IMR-90 (cell line): ENCODE data around the gene TEX13D. TPM values are rescaled to one million over a fixed set of nuclear protein-coding genes. Genes with fewer than 3 reads are reported as not detected.

Experiments used
- ATAC-seq: fragments of 200-7000 bp; cut with Tn5 transposase; 2 replicates; pipeline ENCODE4 v1.9.1; 2020; ENCODE audit warnings: low read depth, mild to moderate bottlenecking, moderate library complexity
- BruUV-seq: library from RNA; stranded (reverse); fragments of 400-500 nt; replicated peaks from 2 replicates; lab custom pipeline; 2021; lab: Mats Ljungman, UMichigan
- CTCF ChIA-PET: fragments of 300-600 bp; formaldehyde crosslinking; extraction: SDS; loops from one replicate; lab custom pipeline; 2021; ENCODE audit warnings: antibody characterized with exemption; lab: Yijun Ruan, JAX
- POLR2A ChIA-PET: fragments of 300-600 bp; sonication (Branson Sonifier 250); formaldehyde crosslinking; loops from one replicate; lab custom pipeline; 2022; ENCODE audit warnings: antibody characterized with exemption; ENCODE audit not compliant: unreplicated experiment; lab: Charles Lee
- DNase-seq: peaks from one replicate; pipeline ENCODE4 v3.0.0; 2013
- H2AFZ ChIP-seq: replicated peaks from 2 replicates; pipeline ENCODE3; 2013; ENCODE audit warnings: low read length, mild to moderate bottlenecking; ENCODE audit not compliant: poor library complexity
- H2AK5ac ChIP-seq: 2 replicates; pipeline ENCODE4 v1.6.1; 2013; ENCODE audit warnings: low read depth, low read length, inconsistent platforms
- H2AK9ac ChIP-seq: replicated peaks from 2 replicates; pipeline ENCODE3; 2013; ENCODE audit warnings: mild to moderate bottlenecking, low read depth, low read length, moderate library complexity; ENCODE audit not compliant: poor library complexity
- H2BK120ac ChIP-seq: 2 replicates; pipeline ENCODE4 v1.6.1; 2013; ENCODE audit warnings: low read depth, low read length, inconsistent platforms
- H2BK15ac ChIP-seq: 3 replicates; pipeline ENCODE4 v1.6.1; 2013; ENCODE audit warnings: low read depth, low read length, inconsistent platforms
- H2BK20ac ChIP-seq: 2 replicates; pipeline ENCODE4 v1.6.1; 2013; ENCODE audit warnings: low read depth, mild to moderate bottlenecking, inconsistent platforms, low read length, moderate library complexity
- H2BK5ac ChIP-seq: 2 replicates; pipeline ENCODE4 v1.6.1; 2013; ENCODE audit warnings: mild to moderate bottlenecking, low read depth, low read length, inconsistent platforms; ENCODE audit not compliant: poor library complexity, severe bottlenecking
- H3K14ac ChIP-seq: replicated peaks from 2 replicates; pipeline ENCODE4 v1.6.1; 2013; ENCODE audit warnings: low read depth, low read length, inconsistent platforms
- H3K18ac ChIP-seq: 2 replicates; pipeline ENCODE4 v1.6.1; 2013; ENCODE audit warnings: low read depth, low read length, control low read depth
- H3K23ac ChIP-seq: 2 replicates; pipeline ENCODE4 v1.6.1; 2013; ENCODE audit warnings: low read depth, low read length, inconsistent platforms
- H3K27ac ChIP-seq: 2 replicates; pipeline ENCODE4 v1.5.1; 2013; ENCODE audit warnings: mild to moderate bottlenecking, control low read depth, low read length; ENCODE audit not compliant: insufficient read depth
- H3K27me3 ChIP-seq: 2 replicates; pipeline ENCODE4 v1.6.1; 2013; ENCODE audit warnings: low read length; ENCODE audit not compliant: control insufficient read depth, insufficient read depth
- H3K36me3 ChIP-seq: 2 replicates; pipeline ENCODE4 v1.6.1; 2013; ENCODE audit warnings: low read length, mixed read lengths; ENCODE audit not compliant: control insufficient read depth, insufficient read depth
- H3K4ac ChIP-seq: 2 replicates; pipeline ENCODE4 v1.6.1; 2013; ENCODE audit warnings: low read depth, low read length, inconsistent platforms
- H3K4me1 ChIP-seq: 2 replicates; pipeline ENCODE4 v1.6.1; 2013; ENCODE audit warnings: low read length, mixed read lengths; ENCODE audit not compliant: control insufficient read depth, insufficient read depth
- H3K4me2 ChIP-seq: 2 replicates; pipeline ENCODE4 v1.6.1; 2013; ENCODE audit warnings: low read depth, mild to moderate bottlenecking, control low read depth, low read length, moderate library complexity
- H3K4me3 ChIP-seq: 2 replicates; pipeline ENCODE4 v1.5.1; 2013; ENCODE audit warnings: low read depth, mild to moderate bottlenecking, control low read depth, low read length, moderate library complexity; ENCODE audit not compliant: insufficient read depth
- H3K56ac ChIP-seq: 2 replicates; pipeline ENCODE4 v1.6.1; 2013; ENCODE audit warnings: low read length, inconsistent platforms; ENCODE audit not compliant: insufficient read depth; ENCODE audit errors: extremely low read depth
- H3K79me1 ChIP-seq, 2 experiments: 2 replicates each; pipeline ENCODE4 v1.6.1; 2013; ENCODE audit warnings: low read length in 2 of 2, inconsistent platforms in 1 of 2, low read depth in 1 of 2
- H3K9ac ChIP-seq: 2 replicates; pipeline ENCODE4 v1.6.1; 2013; ENCODE audit warnings: low read depth, low read length, control low read depth
- H3K9me1 ChIP-seq: 2 replicates; pipeline ENCODE4 v1.6.1; 2013; ENCODE audit warnings: low read length, inconsistent platforms; ENCODE audit not compliant: insufficient read depth
- H3K9me3 ChIP-seq: 2 replicates; pipeline ENCODE4 v1.6.1; 2013; ENCODE audit warnings: low read length; ENCODE audit not compliant: control insufficient read depth, insufficient read depth
- H4K20me1 ChIP-seq: 2 replicates; pipeline ENCODE4 v1.6.1; 2013; ENCODE audit warnings: low read length, inconsistent platforms; ENCODE audit not compliant: insufficient read depth
- H4K5ac ChIP-seq: 2 replicates; pipeline ENCODE4 v1.6.1; 2013; ENCODE audit warnings: mild to moderate bottlenecking, low read depth, low read length, control low read depth
- H4K8ac ChIP-seq, 2 experiments: 2 replicates each; pipeline ENCODE4 v1.6.1; 2013; ENCODE audit warnings: low read depth in 2 of 2, low read length in 2 of 2, control low read depth in 1 of 2, inconsistent platforms in 1 of 2
- H4K91ac ChIP-seq: 2 replicates; pipeline ENCODE4 v1.6.1; 2013; ENCODE audit warnings: low read depth, low read length, inconsistent platforms; ENCODE audit not compliant: insufficient read depth
- CTCF ChIP-seq: conservative IDR thresholded peaks from 2 replicates; pipeline ENCODE4 v1.5.1; 2012; ENCODE audit warnings: mild to moderate bottlenecking, low read depth, low read length, improper control_type of control experiment
- ELK1 ChIP-seq: fragments of 150-350 bp; IDR thresholded peaks from 2 replicates; pipeline ENCODE4 v1.6.1; 2016; ENCODE audit warnings: low read depth, mild to moderate bottlenecking, low read length, moderate library complexity, borderline replicate concordance
- RFX5 ChIP-seq: IDR thresholded peaks from 2 replicates; pipeline ENCODE4 v1.8.0; 2012; ENCODE audit warnings: low read depth, mild to moderate bottlenecking, low read length, moderate library complexity
- WGBS, 2 experiments: methylation state at CpG; one replicate each; pipeline versions ENCODE4 v1.1.5 to v1.1.7; 2013; ENCODE audit warnings: missing lambda C conversion rate in 2 of 2; ENCODE audit not compliant: insufficient read length in 1 of 2; ENCODE audit errors: extremely low coverage in 2 of 2; 5-methylcytosine and 5-hydroxymethylcytosine counted together
- dilution Hi-C: fragments of 300-500 bp; cut with HindIII; formaldehyde crosslinking; loops from one replicate; pipeline ENCODE4 v1.14.3; 2018; ENCODE audit warnings: low sequenced_read_pairs; ENCODE audit not compliant: unreplicated experiment
- in situ Hi-C: fragments of 300-500 bp; cut with MboI; formaldehyde crosslinking; loops from 3 replicates; pipeline ENCODE4 v1.14.3; 2019; ENCODE audit warnings: low sequenced_read_pairs, inconsistent platforms, mixed read lengths
- intact Hi-C: fragments of 100-400 bp; cut with micrococcal nuclease; formaldehyde crosslinking; loops from 2 replicates; pipeline ENCODE4 v1.10.0; 2022
- polyA plus RNA-seq, 3 experiments: library from polyadenylated mRNA; depleted of rRNA; stranded (reverse); fragments of >200 nt; gene quantifications; 2 replicates each; pipeline ENCODE4 v1.2.3, GENCODE V29; 2012; ENCODE audit warnings: low replicate concordance in 1 of 3
- total RNA-seq: library from RNA; depleted of rRNA; stranded (reverse); fragments of >200 nt; gene quantifications from 2 replicates; pipeline ENCODE4 v1.2.3, GENCODE V29; 2012

The TEX13D gene
- total and polyA plus RNA-seq, 2 of the 4 experiments (the other 2 are of a cell fraction): not detected

DNA sequence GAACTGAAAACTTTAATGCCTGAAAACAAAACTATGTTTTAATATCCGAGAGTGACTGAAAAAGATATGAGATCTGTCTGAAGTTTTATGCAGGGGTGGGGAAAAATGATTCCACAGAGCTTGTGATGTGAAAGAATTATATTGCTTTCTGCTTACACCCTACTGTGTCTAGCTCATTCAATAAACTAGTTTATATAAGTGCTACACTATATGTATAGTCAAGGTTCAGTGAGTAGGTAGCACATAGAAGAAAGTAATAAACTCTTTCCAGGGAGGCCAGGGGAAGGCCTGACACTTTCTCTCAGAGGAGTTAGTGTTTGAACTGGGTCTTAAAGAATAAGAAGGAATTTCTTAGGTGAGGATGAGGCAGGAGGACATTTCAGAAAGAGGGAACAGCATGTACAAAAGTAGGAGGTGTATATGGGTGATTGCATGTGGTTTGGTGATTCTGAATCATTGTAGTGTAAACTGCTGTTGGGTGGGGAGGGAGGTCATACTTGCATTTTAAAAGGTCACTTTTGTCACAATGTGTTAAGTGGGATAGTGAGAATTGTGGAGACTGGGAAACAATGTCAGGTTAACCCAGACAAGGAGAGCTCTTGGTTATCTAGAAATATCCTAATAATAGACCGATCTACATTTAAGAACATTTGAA lies 25.1 kb upstream of the TEX13D start:
- no TSS peak for BruUV-seq

More for the DNA sequence above, 25.1 kb upstream of the TEX13D start:
- H4K5ac ChIP-seq: no peak overlapping the region
- H2AK9ac ChIP-seq: no peak overlapping the region
- H3K4ac ChIP-seq: no peak overlapping the region
- no peak for ATAC-seq
- no peaks in the 10 kb centered on the region for H3K4me1 ChIP-seq
- TF ChIP-seq CTCF (no peak), RFX5 (no peak), ELK1 (no peak)
- no peak overlapping the region for H3K18ac ChIP-seq
- H3K27ac ChIP-seq: no peak overlapping the region
- no peak overlapping the region for H2BK15ac ChIP-seq
- H2BK5ac ChIP-seq: no peak overlapping the region
- H3K79me1 ChIP-seq: no peaks in the 10 kb centered on the region
- intact Hi-C loops: no loop called here
- no peaks in the 10 kb centered on the region for H4K20me1 ChIP-seq
- no peak overlapping the region for H2AFZ ChIP-seq
- H3K14ac ChIP-seq: no peak overlapping the region
- POLR2A ChIA-PET: no interaction called here
- no peaks in the 10 kb centered on the region for H3K9me3 ChIP-seq
- H3K9ac ChIP-seq: no peak overlapping the region
- H3K27me3 ChIP-seq: no peaks in the 10 kb centered on the region
- dilution Hi-C loops: no loop called here
- no peak overlapping the region for H3K4me2 ChIP-seq
- H3K9me1 ChIP-seq: no peaks in the 10 kb centered on the region
- no peak overlapping the region for H3K4me3 ChIP-seq
- in situ Hi-C loops: no loop called here
- no peak overlapping the region for H4K91ac ChIP-seq
- H2BK120ac ChIP-seq: no peak overlapping the region
- H3K36me3 ChIP-seq: no peaks in the 10 kb centered on the region
- no peak for DNase-seq
- H4K8ac ChIP-seq: no peak overlapping the region
- CTCF ChIA-PET: interaction anchor here (0.7 kb wide), 1 partner anchor 647 kb away, joined by 3 read pairs; no protein-coding TSS in a partner anchor
- no peak overlapping the region for H2AK5ac ChIP-seq
- H2BK20ac ChIP-seq: no peak overlapping the region
- WGBS, 2 experiments: no CpG with 5 or more reads among the region's 2 CpGs
- H3K56ac ChIP-seq: no peak overlapping the region
- H3K23ac ChIP-seq: no peak overlapping the region
